Stimulated activated CD8-positive, alpha-beta memory T cell treated with anti-CD3 and anti-CD28 coated beads, Interleukin-12 subunit alpha, Interleukin-12 subunit beta, amount 100 ng/mL, for 4 hours (primary cell): Measurements from ENCODE around the gene INO80E.
"Not testable (repeated sequence)": the region's sequence is repeated elsewhere in the genome, so short reads cannot be mapped to it uniquely, and the experiment has no call there.

Experiments used
- DNase-seq: peaks from one replicate; pipeline ENCODE4 v3.0.0-alpha.2; 2020; ENCODE audit warnings: low read depth

INO80E gene

GRCh38 chr16:30009990-30010843 lies 14.2 kb downstream of the INO80E start:
- no peak for DNase-seq

DNA sequence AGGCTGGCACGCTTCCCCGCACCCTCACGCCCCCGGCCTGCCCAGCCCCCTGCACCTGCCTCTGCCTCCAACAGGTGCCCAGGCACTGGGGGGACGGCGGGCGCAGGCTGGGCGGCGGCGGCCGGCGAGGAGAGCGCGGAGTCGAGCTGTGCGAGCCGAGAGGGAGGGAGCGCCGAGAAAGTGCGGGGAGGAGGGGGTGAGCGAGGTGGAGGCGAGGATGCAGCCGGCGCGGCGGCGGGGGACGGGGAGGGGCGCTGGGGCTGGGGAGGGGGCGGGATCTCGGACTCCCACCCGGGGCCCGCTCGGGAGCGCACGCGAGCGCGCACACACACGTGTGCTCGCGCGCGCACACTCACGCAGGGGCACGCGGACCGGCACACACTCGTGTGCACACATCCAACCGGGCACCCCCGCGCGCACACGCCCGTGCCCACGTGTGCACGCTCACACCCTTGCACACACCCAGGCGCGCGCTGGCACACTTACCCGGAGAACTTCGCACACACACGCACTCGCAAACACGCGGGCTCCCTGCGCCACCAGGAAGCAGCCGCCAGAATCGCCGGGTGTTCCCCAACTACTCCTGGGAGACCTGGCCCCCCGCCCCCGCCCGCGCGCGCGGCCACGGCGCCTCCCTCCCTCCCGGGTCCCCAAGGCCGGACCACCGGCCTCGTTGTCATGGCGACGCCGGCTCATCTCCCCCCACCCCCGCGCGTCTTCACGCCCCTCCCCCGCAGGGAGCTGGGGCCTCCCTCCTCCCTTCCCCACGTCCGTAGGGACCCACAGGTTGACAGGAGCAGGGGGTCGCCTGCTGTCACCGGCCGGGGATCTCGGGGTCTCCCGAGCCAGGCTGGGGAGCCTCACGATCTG lies 15.0 kb downstream of the INO80E start, which contains the start of gene DOC2A:
Gene DOC2A, minus strand, starts transcription at position 184 of the 870 bp plus-strand sequence. CDS start 805 bp downstream, outside the sequence.
- no peak for DNase-seq

DNA sequence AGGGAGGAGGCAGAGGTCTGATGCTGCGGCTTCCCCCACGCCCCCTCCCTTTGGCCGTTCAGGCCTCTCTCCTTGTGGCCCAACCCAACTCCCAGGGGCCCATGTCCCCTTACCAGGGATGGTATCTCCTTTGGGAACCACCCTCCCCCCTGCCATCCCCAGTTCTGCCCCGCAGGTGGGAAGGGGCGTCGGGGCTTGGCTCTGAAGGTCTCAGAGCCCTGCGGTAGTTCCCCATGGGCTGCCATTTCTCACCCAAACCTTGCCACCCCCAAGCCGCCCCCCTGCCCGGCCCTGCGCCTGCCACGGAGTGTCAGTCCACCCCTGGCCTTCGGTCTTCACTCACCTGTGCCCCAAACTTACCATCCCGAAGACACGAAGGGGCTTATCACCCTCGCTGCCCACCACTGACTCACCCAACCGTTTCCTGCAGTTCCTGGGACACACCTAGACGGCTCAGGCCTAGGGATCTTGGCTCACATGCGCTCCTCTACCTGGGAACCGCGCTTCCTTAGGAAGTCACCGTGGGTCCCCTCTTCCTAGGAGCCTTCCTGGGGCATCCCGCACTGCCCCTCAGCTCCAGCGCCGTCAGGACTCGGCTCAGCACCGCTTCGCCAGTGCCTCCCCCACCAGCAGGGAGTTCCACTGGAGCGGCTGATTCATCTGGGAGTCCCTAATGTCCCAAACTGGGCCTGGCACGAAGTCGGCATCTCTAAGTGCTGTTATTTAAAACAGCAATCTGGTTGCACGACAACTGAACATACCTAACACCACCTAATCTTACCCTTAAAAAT lies 15.9 kb downstream of the INO80E start:
- no peak for DNase-seq

- DNase-seq, result not testable (repeated sequence)
Measured at GRCh38 chr16:30012598-30012997, 16.6 kb downstream of the INO80E start.

DNA sequence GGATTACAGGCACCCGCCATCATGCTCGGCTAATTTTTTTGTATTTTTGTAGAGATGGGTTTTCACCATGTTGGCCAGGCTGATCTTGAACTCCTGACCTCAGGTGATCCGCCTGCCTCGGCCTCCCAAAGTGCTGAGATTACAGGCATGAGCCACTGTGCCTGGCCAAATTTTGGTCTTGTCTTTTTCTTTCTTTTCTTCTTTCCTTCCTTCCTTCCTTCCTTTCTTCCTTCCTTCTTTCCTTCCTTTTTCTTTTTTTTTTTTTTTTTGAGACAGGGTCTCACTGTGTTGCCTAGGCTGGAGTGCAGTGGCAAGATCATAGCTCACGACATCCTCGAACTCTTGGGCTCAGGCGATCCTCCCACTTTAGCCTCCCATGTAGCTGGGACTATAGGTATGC lies 19.4 kb downstream of the INO80E start:
- not testable (repeated sequence) for DNase-seq

DNA sequence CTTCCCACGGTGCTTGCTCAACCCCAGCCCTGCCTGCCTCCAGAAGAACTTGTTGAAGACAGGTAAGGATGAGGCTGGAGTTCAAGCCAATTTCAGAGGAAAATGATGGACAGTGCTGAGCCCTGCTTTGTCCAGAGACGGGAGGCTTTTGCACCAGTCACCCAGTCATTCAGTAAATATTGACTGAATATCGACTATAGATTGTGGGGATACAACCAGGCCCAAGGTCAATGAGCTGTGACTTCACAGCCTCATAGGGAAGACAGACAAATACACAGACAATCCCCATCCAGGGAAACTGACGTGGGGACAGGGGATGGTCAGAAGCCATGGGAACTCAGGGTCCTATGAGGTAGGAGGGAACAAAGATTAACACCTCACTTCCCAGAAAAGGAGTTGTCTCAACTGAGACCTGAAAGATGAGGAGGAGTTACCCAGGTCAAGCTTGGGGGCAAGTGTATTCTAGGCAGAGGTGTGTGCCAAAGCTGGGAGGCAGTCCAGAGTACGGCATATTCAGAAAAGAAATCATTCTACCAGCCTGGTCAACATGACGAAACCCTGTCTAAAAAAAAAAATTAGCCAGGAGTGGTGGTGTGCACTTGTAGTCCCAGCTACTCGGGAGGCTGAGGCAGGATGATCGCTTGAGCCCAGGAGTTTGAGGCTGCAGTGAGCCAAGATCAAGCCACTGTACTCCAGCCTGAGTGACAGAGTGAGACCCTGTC lies 20.7 kb downstream of the INO80E start:
- no peak for DNase-seq

DNA sequence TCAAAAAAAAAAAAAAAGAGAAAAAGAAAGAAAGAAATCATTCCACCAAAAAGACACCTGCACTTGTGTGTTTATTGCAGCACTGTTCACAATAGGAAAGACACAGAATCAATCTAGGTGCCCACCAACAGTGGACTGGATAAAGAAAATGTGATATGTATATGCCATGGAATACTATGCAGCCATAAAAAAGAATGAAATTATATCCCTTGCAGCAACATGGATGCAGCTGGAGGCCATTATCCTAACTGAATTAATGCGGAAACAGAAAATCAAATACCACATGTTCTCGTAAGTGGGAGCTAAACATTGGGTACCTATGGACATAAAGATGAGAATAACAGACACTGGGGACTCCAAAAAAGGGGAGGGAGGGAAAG lies 21.2 kb downstream of the INO80E start:
- no peak for DNase-seq

DNA sequence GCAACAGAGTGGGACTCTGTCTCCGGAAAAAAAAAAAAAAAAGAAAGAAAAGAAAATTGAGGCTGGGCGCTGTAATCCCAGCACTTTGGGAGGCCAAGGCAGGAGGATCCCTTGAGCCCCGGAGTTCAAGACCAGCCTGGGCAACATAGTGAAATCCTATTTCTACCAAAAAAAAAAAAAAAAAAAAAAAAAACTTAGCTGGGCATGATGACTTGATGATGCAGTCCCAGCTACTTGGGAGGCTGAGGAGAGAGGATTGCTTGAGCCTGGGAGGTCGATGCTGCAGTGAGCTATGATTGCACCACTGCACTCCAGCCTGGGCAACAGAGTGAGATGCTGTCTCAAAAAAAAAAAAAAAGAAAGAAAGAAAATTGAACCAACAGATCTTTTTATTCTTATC lies 21.9 kb downstream of the INO80E start:
- not testable (repeated sequence) for DNase-seq

DNA sequence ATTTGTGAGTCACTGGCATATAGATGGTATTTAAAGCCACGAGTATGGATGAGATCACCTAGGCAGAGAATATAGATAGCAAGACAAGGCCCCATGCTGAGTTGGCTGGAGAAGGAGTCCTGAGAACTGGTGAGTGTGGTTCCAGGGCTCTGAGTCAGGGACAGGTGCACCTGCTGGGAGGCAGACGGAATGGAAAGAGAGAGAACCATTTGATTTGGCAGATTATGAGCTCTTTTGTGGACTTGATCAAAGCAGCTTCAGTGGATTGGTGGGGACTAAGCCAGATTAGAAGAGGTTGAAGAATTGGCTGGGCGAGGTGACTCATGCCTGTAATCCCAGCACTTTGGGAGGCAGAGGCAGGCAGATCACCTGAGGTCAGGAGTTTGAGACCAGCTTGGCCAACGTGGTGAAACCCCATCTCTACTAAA lies 22.7 kb downstream of the INO80E start:
- DNase-seq, result no peak

DNA sequence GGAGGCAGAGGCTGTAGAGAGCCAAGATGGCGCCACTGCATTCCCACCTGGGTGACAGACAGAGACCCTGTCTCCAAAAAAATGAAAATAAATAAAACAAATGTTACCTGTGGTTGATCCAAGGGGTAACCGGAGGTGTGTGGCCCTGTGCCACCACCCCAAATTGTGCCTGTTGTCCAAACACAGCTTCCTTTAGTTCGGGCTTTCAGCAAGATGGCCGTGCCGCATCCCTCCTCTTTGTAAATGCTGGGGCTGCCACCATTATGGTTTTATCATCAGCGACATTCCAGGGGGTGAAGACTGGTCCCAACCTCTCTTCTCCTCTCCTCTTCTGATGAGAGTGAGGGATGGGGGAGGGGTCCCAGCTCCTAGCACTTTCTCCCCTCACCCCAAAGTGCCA lies 26.8 kb downstream of the INO80E start, which contains the start of gene C16orf92:
Gene C16orf92, plus strand, starts transcription at position 312 of the 400 bp plus-strand sequence. CDS start 143 bp downstream, outside the sequence.
- no peak for DNase-seq

DNA sequence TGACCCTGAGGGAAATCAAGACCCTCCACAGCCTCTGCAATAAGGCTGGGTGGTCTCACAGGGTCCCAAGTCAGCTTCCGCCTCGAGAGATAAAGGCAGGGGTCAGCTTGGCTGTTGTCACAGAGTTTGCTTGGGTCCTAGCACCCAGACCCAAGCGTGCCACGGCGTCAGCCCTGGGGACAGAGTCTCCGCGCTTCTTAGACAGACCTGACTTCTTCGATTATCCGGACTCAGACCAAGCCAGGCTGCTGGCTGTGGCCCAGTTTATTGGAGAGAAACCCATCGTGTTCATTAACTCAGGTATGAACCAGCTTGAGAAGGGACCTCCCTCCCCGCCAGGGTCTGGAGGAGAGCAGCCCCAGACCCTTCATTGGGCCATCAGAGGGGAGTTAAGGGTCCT lies 27.5 kb downstream of the INO80E start:
- no peak for DNase-seq

GRCh38 chr16:30024451-30024850 lies 28.4 kb downstream of the INO80E start:
- DNase-seq, result no peak

- DNase-seq, result no peak
Measured at GRCh38 chr16:30025156-30025555, 29.1 kb downstream of the INO80E start.

GRCh38 chr16:30025574-30025973 lies 29.5 kb downstream of the INO80E start:
- no peak for DNase-seq

- no peak for DNase-seq
Measured at GRCh38 chr16:30026449-30026848, 30.4 kb downstream of the INO80E start.

- no peak for DNase-seq
Measured at GRCh38 chr16:30027588-30028437, 31.8 kb downstream of the INO80E start.

DNA sequence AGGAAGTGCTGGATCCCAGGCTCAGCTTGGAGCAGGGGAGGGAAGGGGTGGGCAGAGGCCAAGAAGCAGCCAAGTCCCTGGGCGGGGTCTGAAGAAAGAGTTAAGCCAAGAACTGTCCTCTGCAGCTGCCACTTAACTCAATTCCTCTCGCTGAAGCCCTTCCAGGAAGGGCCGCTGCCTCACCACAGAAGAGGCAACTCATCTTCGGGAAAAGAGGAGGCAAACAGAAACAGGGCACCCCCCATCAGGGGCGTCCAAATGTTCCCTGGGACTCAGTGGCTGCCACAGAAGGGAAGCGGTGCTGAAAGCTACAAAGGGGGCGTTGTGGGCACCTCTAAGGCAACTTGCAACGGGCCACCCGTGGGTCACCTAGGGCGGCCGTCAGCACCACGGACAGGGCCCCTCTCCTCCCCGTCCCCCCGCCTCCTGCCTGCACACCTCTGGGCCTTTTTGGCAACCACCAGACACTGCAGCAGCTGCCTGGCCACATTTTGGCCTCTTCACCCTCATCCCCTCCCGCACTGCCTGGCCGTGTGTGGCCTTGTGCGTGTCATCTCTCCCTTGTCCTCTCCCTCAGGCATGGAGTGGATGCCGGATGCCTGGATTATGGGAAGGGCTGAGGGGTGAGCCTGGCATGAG lies 32.5 kb downstream of the INO80E start:
- DNase-seq, result no peak

DNA sequence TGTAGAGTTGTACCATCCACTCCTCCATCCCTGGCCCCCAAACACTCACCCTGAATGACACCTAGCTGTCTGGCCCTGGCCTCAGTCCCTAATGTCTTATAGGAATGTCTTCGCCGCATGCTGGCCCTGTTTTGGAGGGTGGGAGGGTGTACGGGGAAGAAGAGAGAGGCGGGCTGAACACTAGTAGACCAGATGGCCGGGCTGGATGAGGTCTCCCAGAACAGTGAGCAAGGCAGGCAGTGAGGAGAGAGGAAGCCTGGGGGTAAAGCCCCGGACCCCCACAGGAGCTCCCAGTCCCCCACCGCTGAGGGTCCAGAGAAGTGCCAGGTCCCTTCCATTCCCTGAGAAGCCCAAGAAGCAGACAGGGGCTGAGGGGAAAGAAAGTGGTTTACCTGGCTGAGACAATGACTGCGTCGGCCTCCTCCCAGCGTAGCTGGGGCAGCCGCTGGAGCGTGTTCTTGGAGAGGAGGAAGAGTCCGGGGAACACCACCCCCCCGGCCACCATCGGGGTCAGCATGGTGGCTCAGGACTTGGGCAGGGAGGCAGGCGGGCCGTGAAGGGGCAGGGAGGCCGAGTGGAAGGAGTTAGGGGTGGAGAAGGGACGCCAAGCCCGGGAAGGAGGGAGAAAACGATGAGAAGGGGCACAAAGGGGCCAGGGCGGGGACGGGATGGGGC lies 34.1 kb downstream of the INO80E start:
- DNase-seq, result no peak

GRCh38 chr16:30030841-30031413 lies 34.9 kb downstream of the INO80E start, which contains the start of gene TLCD3B:
TSS of gene TLCD3B (minus strand) at chr16:30031271. CDS start at chr16:30030527, 744 bp downstream.
- no peak for DNase-seq
